Stomach (tissue), 9 donors: ENCODE data around the gene KTN1. TPM values are rescaled to one million over a fixed set of nuclear protein-coding genes. Genes with fewer than 3 reads are reported as not detected.

Source experiments
- DNase-seq, 2 donors: peaks; one replicate each; pipeline versions ENCODE4 v3.0.0 to v3.0.0-alpha.2; 2013 to 2019
- H3K27ac ChIP-seq, 5 donors: fragments of 200-600 bp in 4 of 5; sonication (generic) in 4 of 5; one replicate each; pipeline ENCODE4 v1.5.1; 2013 to 2019; ENCODE audit warnings: mild to moderate bottlenecking in 1 of 5, moderate library complexity in 1 of 5
- H3K27me3 ChIP-seq, 3 donors: fragments of 200-600 bp; sonication (generic); one replicate each; pipeline ENCODE4 v1.5.1; 2017 to 2019; ENCODE audit warnings: mixed run types in 1 of 3
- H3K36me3 ChIP-seq, 4 donors: fragments of 200-600 bp; sonication (generic); 1 replicate in 3 of 4; 2 replicates in 1 of 4; pipeline ENCODE4 v1.5.1; 2016 to 2019
- H3K4me1 ChIP-seq, 4 donors: fragments of 200-600 bp; sonication (generic); one replicate each; pipeline ENCODE4 v1.5.1; 2016 to 2019
- H3K4me3 ChIP-seq, 4 donors: fragments of 200-600 bp; sonication (generic) in 3 of 4; one replicate each; pipeline ENCODE4 v1.5.1; 2016 to 2019; ENCODE audit warnings: mild to moderate bottlenecking in 1 of 4
- H3K9me3 ChIP-seq, 4 donors: fragments of 200-600 bp; sonication (generic); one replicate each; pipeline ENCODE4 v1.5.1; 2016 to 2019
- EP300 ChIP-seq: sonication (generic); formaldehyde crosslinking; IDR thresholded peaks from one replicate; pipeline ENCODE4 v1.6.1; 2017; ENCODE audit warnings: antibody characterized with exemption
- POLR2A ChIP-seq, 4 donors: fragments of 450-650 bp; IDR thresholded peaks; one replicate each; pipeline ENCODE4 v1.6.1; 2016; ENCODE audit warnings: antibody characterized with exemption in 4 of 4, control low read depth in 2 of 4, mild to moderate bottlenecking in 1 of 4, moderate library complexity in 1 of 4
- POLR2AphosphoS5 ChIP-seq, 3 donors: sonication (generic); formaldehyde crosslinking; IDR thresholded peaks; one replicate each; pipeline ENCODE4 v1.6.1; 2016; ENCODE audit warnings: antibody characterized with exemption in 3 of 3
- WGBS, 5 donors: extraction: QIAGEN DNeasy Blood & Tissue Kit in 3 of 5; methylation state at CpG; one replicate each; pipeline versions ENCODE4 v1.1.5 to v1.1.7; 2013 to 2018; 5-methylcytosine and 5-hydroxymethylcytosine counted together
- intact Hi-C: fragments of 100-400 bp; cut with DNase I; formaldehyde crosslinking; loops from one replicate; pipeline ENCODE4 v1.15.1; 2023; ENCODE audit warnings: low total_unique reads
- polyA plus RNA-seq, 3 donors: library from polyadenylated mRNA; stranded (reverse); fragments of 200-250 nt; gene quantifications; one replicate each; pipeline ENCODE4 v1.2.3, GENCODE V29; 2013
- total RNA-seq, 5 donors: library from RNA; depleted of rRNA; stranded (reverse); fragments of >200 nt; gene quantifications; one replicate each; pipeline versions ENCODE4 v1.1.0 to v1.2.3, GENCODE V29; 2014 to 2016
- TF ChIP-seq, protein P1 (sequence below), 7 experiments: fragments of 450-650 bp in 4 of 7; fragments of 200-600 bp in 3 of 7; sonication (generic) in 3 of 7; IDR thresholded peaks; one replicate each; pipeline ENCODE4 v1.5.1; 2016 to 2019; ENCODE audit warnings: antibody characterized with exemption in 7 of 7, control low read depth in 2 of 7, mild to moderate bottlenecking in 1 of 7
- donor health status: healthy with polysubstance abuse.
- donor health status: Bipolar disorder and iron deficiency.
- donor health status: healthy.

Gene KTN1
- total and polyA plus RNA-seq, 8 donors, result 43.3 to 123 (median 81.2) TPM

DNA sequence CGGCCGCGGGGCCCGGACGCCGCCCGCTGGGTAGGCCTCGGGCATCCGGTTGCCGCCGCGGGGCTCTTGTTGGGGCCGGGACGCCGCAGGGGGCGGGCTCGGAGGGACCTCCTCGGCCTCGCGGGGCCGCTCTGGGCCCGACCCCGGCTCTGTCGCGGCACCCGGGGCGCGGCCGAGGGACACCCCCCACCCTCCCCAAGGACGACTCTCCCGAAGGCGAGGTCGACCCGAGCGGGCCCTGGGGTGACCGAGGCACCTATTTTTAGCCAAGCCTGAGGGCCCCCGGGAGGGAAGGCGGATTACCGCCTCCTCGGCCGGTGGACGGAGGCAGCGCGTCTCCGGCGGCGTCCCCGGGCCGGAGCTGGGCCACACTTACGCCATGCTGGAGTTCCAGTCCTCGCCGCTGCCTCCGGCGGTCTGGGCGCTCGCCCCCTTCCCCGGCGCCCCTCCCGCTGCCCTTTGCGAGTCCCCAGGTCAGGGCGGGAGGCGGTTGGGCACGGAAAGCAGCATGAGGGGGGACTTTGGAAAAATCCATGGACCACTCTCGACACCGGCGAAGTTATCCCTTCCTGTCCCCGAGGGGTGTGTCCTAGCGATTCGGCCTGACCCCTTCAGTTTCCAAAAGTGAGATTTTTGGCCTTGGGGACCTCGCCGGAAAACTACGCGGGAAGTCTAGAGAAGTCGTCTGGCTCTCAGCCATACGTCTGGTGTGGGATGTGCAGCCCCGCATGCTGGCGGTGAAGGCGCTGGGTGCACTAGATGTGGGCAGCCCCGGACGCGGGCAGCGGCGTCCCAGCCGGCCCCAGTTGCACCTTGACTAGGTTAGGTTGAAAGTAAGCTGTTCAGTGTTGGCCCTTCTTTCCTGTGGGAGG is 699 bp downstream of the KTN1 start:
- peak overlapping the region; percentile 90 to 97 (median 94) for H3K4me3 ChIP-seq
- peak; percentile 42 to 81 for DNase-seq
- 0 to 1% (median 0%) methylated on average over 10 to 83 of the region's 84 CpGs for WGBS, 5 donors
- intact Hi-C loops, result no loop called here
- no peaks in the 10 kb centered on the region for H3K9me3 ChIP-seq
- H3K4me1 ChIP-seq, result peaks cover 17 to 60% (median 48%) of the 10 kb centered on the region in 4 donors
- peak overlapping the region; percentile 92 to 99 (median 96) for H3K27ac ChIP-seq
- no peaks in the 10 kb centered on the region for H3K36me3 ChIP-seq
- TF ChIP-seq, protein P1, sequence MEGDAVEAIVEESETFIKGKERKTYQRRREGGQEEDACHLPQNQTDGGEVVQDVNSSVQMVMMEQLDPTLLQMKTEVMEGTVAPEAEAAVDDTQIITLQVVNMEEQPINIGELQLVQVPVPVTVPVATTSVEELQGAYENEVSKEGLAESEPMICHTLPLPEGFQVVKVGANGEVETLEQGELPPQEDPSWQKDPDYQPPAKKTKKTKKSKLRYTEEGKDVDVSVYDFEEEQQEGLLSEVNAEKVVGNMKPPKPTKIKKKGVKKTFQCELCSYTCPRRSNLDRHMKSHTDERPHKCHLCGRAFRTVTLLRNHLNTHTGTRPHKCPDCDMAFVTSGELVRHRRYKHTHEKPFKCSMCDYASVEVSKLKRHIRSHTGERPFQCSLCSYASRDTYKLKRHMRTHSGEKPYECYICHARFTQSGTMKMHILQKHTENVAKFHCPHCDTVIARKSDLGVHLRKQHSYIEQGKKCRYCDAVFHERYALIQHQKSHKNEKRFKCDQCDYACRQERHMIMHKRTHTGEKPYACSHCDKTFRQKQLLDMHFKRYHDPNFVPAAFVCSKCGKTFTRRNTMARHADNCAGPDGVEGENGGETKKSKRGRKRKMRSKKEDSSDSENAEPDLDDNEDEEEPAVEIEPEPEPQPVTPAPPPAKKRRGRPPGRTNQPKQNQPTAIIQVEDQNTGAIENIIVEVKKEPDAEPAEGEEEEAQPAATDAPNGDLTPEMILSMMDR (IDR thresholded peaks at IDR 0.05), result no peak
- TF ChIP-seq POLR2AphosphoS5 (IDR thresholded peaks at IDR 0.05) (no peak), POLR2A (IDR thresholded peaks at IDR 0.05) (no peak), EP300 (no peak)
- H3K27me3 ChIP-seq, result no peaks in the 10 kb centered on the region

DNA sequence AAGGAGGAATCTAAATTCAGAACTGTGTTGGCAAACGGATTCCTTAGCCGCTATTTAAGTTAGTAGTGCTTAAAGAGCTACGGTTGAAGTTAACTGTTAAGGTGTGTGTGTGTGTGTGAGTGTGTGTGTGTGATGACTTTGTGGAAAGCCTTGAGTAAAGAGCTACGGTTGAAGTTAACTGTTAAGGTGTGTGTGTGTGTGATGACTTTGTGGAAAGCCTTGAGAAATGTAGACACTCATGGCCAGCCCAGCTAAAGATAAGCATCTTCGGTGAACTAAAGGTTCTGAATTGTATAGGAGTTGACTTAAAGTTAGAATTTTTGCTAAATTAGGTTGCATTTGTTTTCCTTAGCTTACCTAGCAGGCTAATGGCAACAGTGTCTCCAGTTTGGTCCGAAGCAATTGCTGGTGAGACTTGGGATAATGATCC is 1.4 kb downstream of the KTN1 start:
- intact Hi-C loops, result no loop called here
- Histone ChIP-seq H3K4me1 (peaks cover 23 to 66% (median 55%) of the 10 kb centered on the region in 4 donors), H3K27me3 (no peaks in the 10 kb centered on the region), H3K4me3 (peak overlapping the region; percentile 90 to 97 (median 94)), H3K36me3 (no peaks in the 10 kb centered on the region), H3K27ac (peak overlapping the region in 4 of 5 donors; percentile 92 to 97 (median 96)), H3K9me3 (no peaks in the 10 kb centered on the region)
- TF ChIP-seq, protein P1 (IDR thresholded peaks at IDR 0.05), result no peak
- TF ChIP-seq POLR2A (IDR thresholded peaks at IDR 0.05) (no peak), POLR2AphosphoS5 (IDR thresholded peaks at IDR 0.05) (no peak), EP300 (no peak)
- 17 to 24% (median 20%) methylated on average over 6 of the region's 6 CpGs for WGBS, 5 donors
- no peak for DNase-seq

DNA sequence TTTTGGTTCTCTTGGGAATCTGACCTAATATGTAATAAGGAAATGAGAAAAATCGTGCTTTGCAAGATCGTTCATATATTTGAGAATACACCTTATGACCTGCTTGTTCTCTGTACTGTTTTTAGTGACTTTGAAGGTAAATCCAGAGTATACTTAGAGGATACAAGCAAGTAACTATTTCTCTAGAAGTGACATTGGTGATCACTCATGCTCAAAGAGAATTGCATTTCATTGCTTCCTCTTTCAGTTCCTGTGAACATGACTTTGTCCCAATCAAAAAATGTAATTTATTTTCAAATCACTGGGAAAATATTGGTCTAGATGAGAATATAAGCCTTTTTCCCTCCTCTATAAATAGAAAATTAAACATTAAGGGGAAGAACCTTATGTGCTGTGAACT is 2.7 kb downstream of the KTN1 start:
- H3K27me3 ChIP-seq, result no peaks in the 10 kb centered on the region
- no peaks in the 10 kb centered on the region for H3K9me3 ChIP-seq
- no peaks in the 10 kb centered on the region for H3K36me3 ChIP-seq
- intact Hi-C loops, result no loop called here
- DNase-seq, result no peak
- no peak overlapping the region for H3K4me3 ChIP-seq
- TF ChIP-seq, protein P1 (IDR thresholded peaks at IDR 0.05), result no peak
- TF ChIP-seq POLR2AphosphoS5 (IDR thresholded peaks at IDR 0.05), result no peak
- TF ChIP-seq POLR2A (IDR thresholded peaks at IDR 0.05), result no peak
- TF ChIP-seq EP300, result no peak
- WGBS, 5 donors, result 62 to 79% (median 76%) methylated on average over 2 of the region's 2 CpGs
- peaks cover 24 to 79% (median 66%) of the 10 kb centered on the region in 4 donors for H3K4me1 ChIP-seq
- no peak overlapping the region for H3K27ac ChIP-seq

DNA sequence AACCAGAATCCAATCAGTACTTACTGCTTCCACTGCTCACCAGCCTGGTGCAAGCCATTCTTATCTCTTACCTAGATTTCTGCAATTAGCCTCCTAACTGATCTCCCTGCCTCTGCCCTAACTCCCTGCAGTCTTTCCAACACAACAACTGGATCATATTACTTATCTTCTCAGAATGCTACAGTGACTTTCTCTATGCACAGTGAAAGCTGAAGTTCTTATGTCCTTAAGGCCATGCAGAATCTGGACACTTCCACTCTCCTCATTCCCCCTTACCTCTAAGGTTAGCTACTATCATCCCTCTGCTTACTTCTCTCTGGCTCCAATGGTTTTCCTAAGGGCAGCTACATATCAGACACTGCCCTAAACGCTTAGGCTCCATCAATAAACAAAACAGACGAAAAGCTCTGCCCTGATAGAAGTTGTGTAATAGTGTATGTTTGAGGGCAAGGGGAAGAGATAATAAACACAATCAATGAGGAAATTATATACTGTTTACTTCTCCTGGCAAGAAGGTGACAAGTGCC is 4.0 kb downstream of the KTN1 start:
- Histone ChIP-seq H3K4me3 (no peak overlapping the region), H3K36me3 (no peaks in the 10 kb centered on the region), H3K27me3 (no peaks in the 10 kb centered on the region), H3K27ac (peak overlapping the region in 1 of 5 donors; percentile 12), H3K4me1 (peaks cover 24 to 84% (median 69%) of the 10 kb centered on the region in 4 donors), H3K9me3 (no peaks in the 10 kb centered on the region)
- TF ChIP-seq EP300 (no peak), POLR2AphosphoS5 (IDR thresholded peaks at IDR 0.05) (peak in 1 of 3 donors; percentile 4)
- intact Hi-C loops, result no loop called here
- WGBS, 5 donors, result 14 to 43% (median 24%) methylated on average over 2 of the region's 2 CpGs
- no peak for DNase-seq
